ENCODE measurements around the gene METTL17. TPM values are rescaled to one million over a fixed set of nuclear protein-coding genes. Genes with fewer than 3 reads are reported as not detected.

Gene METTL17
- total and polyA plus RNA-seq, 2 experiments from 2014 or later = 65.9 to 80.9 TPM

- Histone ChIP-seq H3K36me3 (replicated peaks; ENCODE audit: insufficient read depth, low read depth) (no peaks in the 10 kb centered on the region), H3K27me3 (no peaks in the 10 kb centered on the region), H3K9me2 (replicated peaks; ENCODE audit: insufficient read depth) (no peaks in the 10 kb centered on the region), H3K79me2 (no peaks in the 10 kb centered on the region), H3K4me1 (ENCODE audit: insufficient read depth) (peaks cover 16% of the 10 kb centered on the region), H4K20me1 (ENCODE audit: insufficient read depth, poor library complexity, severe bottlenecking) (no peaks in the 10 kb centered on the region), H3K4me2 (no peak within 1 kb of the TSS), H2AFZ (no peak within 1 kb of the TSS), H3K9me3 (ENCODE audit: low read depth) (no peaks in the 10 kb centered on the region), H3K4me3 (no peak within 1 kb of the TSS), H3K27ac (no peak within 1 kb of the TSS)
- WGBS (ENCODE audit: low lambda C conversion rate, missing lambda C conversion rate) = 98% methylated on average over 5 of the region's 5 CpGs
- DNase-seq (ENCODE audit: low spot score) = no peak
- no peak for TF ChIP-seq CTCF (IDR thresholded peaks at IDR 0.05; ENCODE audit: poor library complexity)
- no peak for TF ChIP-seq EZH2 (IDR thresholded peaks at IDR 0.05; ENCODE audit: borderline replicate concordance)
- no peak for TF ChIP-seq EZH2phosphoT487 (IDR thresholded peaks at IDR 0.05; ENCODE audit: low read depth, severe bottlenecking, unreplicated experiment)
These were observed 40.1 kb downstream of the METTL17 start, which contains the start of gene TPPP2 for GRCh38 chr14:21029917-21030316. TPPP2 (plus strand) TSS chr14:21030217; CDS start chr14:21030582, 365 bp downstream.

GRCh38 chr14:21030531-21030930 lies 40.8 kb downstream of the METTL17 start:
- DNase-seq (ENCODE audit: low spot score) = no peak
- TF ChIP-seq CTCF (IDR thresholded peaks at IDR 0.05; ENCODE audit: poor library complexity) (no peak), EZH2 (IDR thresholded peaks at IDR 0.05; ENCODE audit: borderline replicate concordance) (no peak), EZH2phosphoT487 (IDR thresholded peaks at IDR 0.05; ENCODE audit: low read depth, severe bottlenecking, unreplicated experiment) (no peak)
- Histone ChIP-seq H3K4me1 (ENCODE audit: insufficient read depth) (peaks cover 12% of the 10 kb centered on the region), H2AFZ (no peak overlapping the region), H3K27ac (no peak overlapping the region), H3K4me3 (no peak overlapping the region), H3K36me3 (replicated peaks; ENCODE audit: insufficient read depth, low read depth) (no peaks in the 10 kb centered on the region), H3K9me3 (ENCODE audit: low read depth) (no peaks in the 10 kb centered on the region), H4K20me1 (ENCODE audit: insufficient read depth, poor library complexity, severe bottlenecking) (no peaks in the 10 kb centered on the region), H3K9me2 (replicated peaks; ENCODE audit: insufficient read depth) (no peaks in the 10 kb centered on the region), H3K79me2 (no peaks in the 10 kb centered on the region), H3K27me3 (no peaks in the 10 kb centered on the region), H3K4me2 (no peak overlapping the region)
- WGBS (ENCODE audit: low lambda C conversion rate, missing lambda C conversion rate) = 88% methylated on average over 12 of the region's 12 CpGs

- TF ChIP-seq EZH2phosphoT487 (IDR thresholded peaks at IDR 0.05; ENCODE audit: low read depth, severe bottlenecking, unreplicated experiment) (no peak), CTCF (IDR thresholded peaks at IDR 0.05; ENCODE audit: poor library complexity) (no peak), EZH2 (IDR thresholded peaks at IDR 0.05; ENCODE audit: borderline replicate concordance) (no peak)
These were observed 42.7 kb downstream of the METTL17 start for GRCh38 chr14:21032326-21033132.

More at GRCh38 chr14:21032326-21033132, 42.7 kb downstream of the METTL17 start:
- H3K9me3 ChIP-seq (ENCODE audit: low read depth) = no peaks in the 10 kb centered on the region
- no peaks in the 10 kb centered on the region for H4K20me1 ChIP-seq (ENCODE audit: insufficient read depth, poor library complexity, severe bottlenecking)
- no peaks in the 10 kb centered on the region for H3K27me3 ChIP-seq
- DNase-seq (ENCODE audit: low spot score) = no peak
- no peak overlapping the region for H2AFZ ChIP-seq
- H3K4me3 ChIP-seq = no peak overlapping the region
- no peaks in the 10 kb centered on the region for H3K36me3 ChIP-seq (replicated peaks; ENCODE audit: insufficient read depth, low read depth)
- H3K79me2 ChIP-seq = no peaks in the 10 kb centered on the region
- H3K9me2 ChIP-seq (replicated peaks; ENCODE audit: insufficient read depth) = no peaks in the 10 kb centered on the region
- H3K27ac ChIP-seq = no peak overlapping the region
- WGBS (ENCODE audit: low lambda C conversion rate, missing lambda C conversion rate) = 89% methylated on average over 5 of the region's 5 CpGs
- no peaks in the 10 kb centered on the region for H3K4me1 ChIP-seq (ENCODE audit: insufficient read depth)
- no peak overlapping the region for H3K4me2 ChIP-seq

All from hepatocyte (in vitro differentiated cells).